PC-3 (cell line): ENCODE measurements around the gene PIRT.

Experiments used
- CTCF ChIP-seq: fragments of 300-600 bp; sonication (generic); conservative IDR thresholded peaks from 2 replicates; pipeline ENCODE4 v1.5.1; 2017; ENCODE audit warnings: antibody characterized with exemption, low read depth, mild to moderate bottlenecking, low read length
- EZH2 ChIP-seq: fragments of 300-600 bp; sonication (generic); IDR thresholded peaks from one replicate; pipeline ENCODE4 v1.6.1; 2017; ENCODE audit warnings: antibody characterized with exemption, mild to moderate bottlenecking, low read length; ENCODE audit not compliant: unreplicated experiment
- EZH2phosphoT487 ChIP-seq: fragments of 300-600 bp; sonication (generic); IDR thresholded peaks from 2 replicates; pipeline ENCODE4 v1.6.1; 2018; ENCODE audit warnings: mild to moderate bottlenecking, antibody characterized with exemption, low read length, borderline replicate concordance

- no peak for TF ChIP-seq EZH2phosphoT487
- no peak for TF ChIP-seq CTCF
- TF ChIP-seq EZH2 = no peak
These were observed 50.4 kb downstream of the PIRT start for GRCh38 chr17:10787306-10788045.
